ENCODE results near the gene TSPAN10. TPM values are rescaled to one million over a fixed set of nuclear protein-coding genes. Genes with fewer than 3 reads are reported as not detected.

Gene TSPAN10
- total RNA-seq, 1 donor from 2014 or later, result 0.26 TPM

DNA sequence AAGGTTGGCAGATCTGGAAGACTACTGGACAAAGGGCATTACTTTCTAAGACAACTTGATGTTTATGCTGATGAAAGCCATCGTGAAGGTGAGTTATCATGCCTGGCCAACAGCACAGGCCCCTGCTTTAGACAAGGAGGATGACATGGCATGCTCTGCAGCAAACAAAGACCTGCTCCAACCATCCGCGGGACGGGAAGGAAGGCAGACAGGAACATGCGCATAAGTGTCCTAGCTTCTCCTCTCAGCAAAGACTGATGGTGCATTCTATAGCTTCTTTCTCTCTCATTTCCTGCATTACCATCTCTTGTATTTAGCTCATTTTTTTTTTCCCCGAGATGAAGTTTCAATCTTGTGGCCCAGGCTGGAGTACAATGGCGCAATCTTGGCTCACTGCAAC lies 5.5 kb upstream of the TSPAN10 start:
- DNase-seq (ENCODE audit: low read depth, low spot score), result no peak

DNA sequence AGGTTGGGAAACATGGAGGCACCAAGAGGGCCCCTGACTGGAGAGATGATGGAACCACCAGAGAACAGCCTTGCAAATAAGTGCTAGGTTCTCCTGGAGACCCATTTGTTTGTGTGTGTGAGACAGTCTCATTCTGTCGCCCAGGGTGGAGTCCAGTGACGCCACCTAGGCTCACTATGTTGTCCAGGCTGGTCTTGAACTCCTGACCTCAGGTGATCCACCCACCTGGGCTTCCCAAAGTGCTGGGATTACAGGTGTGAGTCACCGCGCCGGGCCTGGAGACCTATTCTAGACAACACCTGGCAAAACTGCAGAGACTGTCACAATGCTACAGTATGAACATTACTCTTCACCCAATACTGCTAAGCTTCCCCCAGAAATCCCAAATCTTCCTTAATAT lies 1.6 kb upstream of the TSPAN10 start:
- DNase-seq (ENCODE audit: low read depth, low spot score), result no peak

DNA sequence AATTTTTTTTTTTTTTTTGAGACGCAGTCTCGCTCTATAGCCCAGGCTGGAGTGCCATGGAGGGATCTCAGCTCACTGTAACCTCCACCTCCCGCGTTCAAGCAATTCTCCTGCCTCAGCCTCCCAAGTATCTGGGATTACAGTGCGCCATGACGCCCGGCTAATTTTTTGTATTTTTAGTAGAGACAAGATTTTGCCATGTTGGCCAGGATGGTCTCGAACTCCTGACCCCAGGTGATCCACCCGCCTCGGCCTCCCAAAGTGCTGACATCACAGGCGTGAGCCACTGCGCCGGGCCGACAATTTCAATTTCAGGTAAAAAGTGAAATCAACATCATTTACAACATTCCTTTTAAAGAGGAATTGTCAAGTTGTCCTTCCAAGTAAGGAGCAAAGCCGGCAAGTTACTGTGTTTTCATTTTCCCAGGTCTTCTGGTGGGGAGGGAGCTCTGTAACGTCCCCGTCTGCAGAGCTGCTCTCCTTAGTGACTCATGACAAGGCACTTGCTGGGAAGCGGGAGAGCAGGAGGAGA lies 957 bp upstream of the TSPAN10 start:
- no peak for DNase-seq (ENCODE audit: low read depth, low spot score)

DNA sequence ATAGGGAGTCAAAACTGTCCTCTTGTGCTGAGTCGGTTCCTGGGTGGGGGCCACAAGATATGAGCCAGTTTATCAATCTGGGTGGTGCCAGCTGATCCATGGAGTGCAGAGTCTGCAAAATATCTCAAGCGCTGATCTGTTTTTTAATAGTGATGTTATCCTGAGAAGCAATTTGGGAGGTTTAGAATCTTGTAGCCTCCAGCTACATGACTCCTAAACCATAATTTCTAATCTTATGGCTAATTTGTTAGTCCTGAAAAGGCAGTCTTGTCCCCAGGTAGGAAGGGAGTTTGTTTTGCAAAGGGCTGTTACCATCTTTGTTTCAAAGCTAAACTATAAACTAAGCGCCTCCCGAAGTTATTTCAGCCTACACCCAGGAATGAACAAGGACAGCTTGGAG lies 1.7 kb downstream of the TSPAN10 start:
- DNase-seq (ENCODE audit: low read depth, low spot score), result no peak

DNA sequence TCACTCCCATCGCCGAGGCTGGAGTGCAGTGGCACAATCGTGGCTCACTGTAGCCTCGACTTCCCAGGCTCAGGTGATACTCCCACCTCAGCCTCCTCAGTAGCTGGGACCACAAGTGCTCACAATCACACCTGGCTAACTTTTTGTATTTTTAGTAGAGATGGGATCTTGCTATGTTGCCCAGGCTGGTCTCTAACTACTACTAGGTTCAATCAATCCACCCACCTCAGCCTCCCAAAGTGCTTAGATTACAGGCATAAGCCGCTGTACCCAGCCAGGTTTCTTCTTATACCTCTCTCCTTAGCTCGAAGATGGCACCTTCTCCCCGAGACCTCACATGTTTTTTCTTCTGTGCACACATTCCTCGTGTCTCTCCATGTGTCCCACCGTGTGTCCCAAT lies 3.0 kb downstream of the TSPAN10 start:
- DNase-seq (ENCODE audit: low read depth, low spot score), result no peak

DNA sequence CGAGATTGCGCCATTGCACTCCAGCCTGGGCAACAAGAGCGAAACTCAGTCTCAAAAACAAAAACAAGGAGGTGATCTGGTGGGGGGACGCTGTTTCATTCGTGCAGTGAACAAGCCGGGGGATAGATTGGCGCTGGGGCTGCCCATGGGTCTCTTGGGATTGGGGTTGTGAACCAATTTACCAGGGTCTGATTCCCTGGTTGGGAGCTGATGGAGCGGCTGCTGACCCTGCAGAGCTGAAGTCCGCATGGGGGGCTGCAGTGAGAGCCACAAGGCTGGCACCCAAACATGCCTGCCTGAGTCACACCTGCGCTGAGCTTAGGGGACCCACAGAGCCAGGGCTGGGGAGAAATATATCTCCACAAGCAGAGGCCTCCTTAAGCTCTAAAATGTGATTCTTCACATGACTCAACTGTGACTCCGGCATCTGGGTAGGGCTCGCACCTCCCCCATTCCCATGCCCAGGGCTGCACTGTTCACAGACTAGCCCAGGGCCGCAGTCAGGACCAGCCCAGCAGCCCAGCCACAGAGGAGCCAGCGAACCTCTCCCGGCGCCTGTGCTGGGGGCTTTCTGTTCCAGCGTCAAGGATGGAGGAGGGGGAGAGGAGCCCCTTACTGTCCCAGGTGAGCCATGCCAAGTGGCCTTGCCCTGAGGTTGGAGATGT lies 5.0 kb downstream of the TSPAN10 start:
- no peak for DNase-seq (ENCODE audit: low read depth, low spot score)

DNA sequence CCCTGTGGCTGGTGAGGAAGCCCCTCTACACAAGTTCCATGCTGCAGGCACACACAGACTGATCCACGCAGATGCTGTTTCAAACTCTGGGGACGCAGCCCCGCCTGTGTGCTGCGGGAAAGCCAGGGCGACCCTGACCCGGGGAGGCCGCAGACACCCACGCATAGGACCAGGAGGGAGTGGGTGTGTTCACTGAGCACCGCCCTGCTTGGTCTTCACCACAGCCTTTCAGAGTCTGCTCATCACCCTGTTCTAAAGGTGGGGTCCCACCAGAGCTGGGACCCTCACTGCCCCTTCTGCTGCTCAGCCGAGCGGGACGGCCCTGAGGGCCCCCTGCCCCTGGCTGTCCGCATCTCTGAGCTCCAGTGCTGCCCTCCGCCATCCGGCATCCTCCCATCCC lies 7.5 kb downstream of the TSPAN10 start:
- DNase-seq (ENCODE audit: low read depth, low spot score), result no peak

DNA sequence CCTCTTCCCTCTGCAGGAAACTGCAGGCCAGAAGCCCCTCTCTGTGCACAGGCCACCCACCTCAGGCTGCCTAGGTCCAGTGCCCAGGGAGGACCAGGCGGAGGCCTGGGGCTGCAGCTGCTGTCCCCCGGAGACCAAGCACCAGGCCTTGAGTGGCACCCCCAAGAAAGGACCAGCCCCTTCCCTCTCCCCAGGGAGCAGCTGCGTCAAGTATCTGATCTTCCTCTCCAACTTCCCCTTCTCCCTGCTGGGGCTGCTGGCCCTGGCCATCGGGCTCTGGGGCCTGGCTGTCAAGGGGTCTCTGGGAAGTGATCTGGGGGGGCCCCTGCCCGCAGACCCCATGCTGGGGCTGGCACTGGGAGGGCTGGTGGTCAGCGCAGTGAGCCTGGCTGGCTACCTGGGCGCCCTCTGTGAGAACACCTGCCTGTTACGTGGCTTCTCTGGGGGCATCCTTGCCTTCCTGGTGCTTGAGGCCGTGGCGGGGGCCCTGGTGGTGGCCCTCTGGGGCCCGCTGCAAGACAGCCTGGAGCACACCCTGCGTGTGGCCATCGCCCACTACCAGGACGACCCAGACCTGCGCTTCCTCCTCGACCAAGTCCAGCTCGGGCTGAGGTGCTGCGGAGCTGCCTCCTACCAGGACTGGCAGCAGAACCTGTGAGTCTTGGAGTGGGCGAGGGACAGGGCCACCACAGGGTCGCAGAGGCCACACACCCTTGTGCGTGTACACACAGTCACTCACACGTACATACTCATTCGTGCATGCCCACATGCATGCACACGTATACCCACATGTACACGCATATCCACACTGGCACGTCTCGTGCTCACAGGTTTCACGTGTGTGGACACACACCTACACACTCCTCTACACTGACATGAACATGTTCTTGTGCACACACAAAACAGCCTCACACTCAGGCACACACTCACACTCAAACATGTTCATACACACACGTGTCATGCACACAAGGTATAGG lies 8.3 kb downstream of the TSPAN10 start:
- DNase-seq (ENCODE audit: low read depth, low spot score), result no peak

DNA sequence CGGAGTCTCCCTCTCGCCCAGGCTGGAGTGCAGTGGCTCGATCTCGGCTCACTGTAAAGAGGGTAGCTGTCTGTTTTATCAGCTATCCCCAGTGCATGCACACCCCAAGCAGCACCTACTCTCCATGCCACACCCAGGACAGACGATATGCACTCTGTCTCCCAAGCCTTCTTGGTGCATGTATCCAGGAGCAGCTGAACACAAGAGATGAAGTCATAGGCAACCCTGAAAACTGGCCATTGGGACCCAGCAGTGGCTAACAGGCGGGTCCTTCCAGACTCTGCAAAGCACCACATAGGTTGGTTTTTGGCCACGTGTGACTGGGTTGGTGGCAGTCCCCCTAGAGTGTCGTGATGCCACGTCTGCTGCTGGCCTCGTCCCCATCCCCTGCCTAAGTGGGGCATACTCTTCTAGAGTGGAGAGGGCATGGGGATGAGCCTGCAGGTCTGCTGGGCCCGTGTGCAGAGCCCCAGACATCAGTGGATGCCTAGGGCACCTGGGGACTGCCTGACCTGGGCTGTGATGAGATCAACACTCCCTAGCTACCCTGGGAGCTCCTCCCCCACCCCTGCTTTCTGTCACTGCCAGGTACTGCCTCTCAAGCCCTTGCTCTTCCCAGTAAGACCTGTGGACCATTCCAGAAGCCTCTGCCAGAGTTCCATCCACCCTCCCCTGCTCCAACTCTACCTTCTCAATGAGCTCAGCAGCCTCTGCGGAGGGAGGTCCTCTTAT lies 10.0 kb downstream of the TSPAN10 start:
- DNase-seq (ENCODE audit: low read depth, low spot score), result no peak

DNA sequence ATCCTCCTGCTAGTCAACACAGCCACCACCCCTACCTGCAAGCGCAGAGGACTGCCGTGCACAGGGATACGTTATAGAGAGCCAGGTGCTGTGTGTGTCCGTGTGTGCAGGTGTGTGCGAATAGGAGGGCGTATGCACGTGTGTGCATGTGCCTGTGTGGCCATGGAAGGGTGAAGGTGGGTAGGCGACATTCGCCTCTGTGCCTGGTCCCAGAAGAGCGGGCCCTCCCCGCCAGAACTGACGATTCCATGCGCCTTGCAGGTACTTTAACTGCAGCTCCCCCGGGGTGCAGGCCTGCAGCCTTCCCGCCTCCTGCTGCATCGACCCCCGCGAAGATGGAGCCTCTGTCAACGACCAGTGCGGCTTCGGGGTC lies 10.6 kb downstream of the TSPAN10 start:
- DNase-seq (ENCODE audit: low read depth, low spot score), result no peak

DNA sequence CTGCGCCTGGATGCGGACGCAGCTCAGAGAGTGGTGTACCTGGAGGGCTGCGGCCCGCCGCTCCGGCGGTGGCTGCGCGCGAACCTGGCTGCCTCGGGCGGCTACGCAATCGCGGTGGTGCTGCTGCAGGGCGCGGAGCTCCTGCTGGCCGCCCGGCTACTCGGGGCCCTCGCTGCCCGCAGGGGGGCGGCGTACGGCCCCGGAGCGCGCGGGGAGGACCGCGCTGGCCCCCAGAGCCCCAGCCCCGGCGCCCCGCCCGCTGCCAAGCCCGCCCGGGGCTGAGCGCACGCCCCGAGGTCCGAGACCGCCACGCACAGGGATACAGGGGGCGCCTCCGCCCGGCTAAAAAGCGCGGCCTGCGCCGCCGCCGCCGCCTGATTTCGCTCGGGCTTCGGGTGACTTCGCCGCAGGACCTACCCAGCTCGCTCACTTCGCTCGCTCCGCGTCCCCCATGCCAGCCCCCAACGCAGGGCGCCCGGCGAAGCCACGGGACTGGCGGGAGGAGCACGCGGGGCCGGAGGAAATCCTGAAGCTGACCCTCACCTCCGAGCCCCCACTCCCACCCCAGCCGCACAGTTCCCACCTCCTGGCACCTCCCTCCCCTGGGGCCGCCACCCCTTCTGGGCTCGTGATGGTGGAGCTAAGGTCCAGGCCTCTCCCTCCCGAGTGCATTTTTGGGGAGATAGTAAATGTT lies 11.2 kb downstream of the TSPAN10 start:
- DNase-seq (ENCODE audit: low read depth, low spot score), result no peak

DNA sequence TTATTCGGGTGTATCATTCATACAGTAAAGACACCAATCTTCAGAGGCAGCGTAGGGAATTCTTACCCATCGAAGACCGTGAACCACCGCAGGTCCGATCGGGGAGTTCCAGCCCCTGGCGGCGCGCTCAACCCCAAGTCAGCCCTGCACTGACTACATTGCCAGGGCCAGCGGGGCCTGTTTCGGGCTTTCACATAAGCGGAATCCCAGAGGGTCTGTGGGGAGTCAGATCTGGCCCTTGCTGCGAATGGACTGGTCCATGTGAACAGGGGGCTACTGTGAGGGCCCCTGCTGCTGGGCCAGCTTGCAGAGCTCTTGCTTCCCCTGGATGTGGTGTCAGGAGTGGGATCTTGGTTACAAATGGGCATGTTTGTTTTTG lies 11.7 kb downstream of the TSPAN10 start:
- DNase-seq (ENCODE audit: low read depth, low spot score), result no peak

DNA sequence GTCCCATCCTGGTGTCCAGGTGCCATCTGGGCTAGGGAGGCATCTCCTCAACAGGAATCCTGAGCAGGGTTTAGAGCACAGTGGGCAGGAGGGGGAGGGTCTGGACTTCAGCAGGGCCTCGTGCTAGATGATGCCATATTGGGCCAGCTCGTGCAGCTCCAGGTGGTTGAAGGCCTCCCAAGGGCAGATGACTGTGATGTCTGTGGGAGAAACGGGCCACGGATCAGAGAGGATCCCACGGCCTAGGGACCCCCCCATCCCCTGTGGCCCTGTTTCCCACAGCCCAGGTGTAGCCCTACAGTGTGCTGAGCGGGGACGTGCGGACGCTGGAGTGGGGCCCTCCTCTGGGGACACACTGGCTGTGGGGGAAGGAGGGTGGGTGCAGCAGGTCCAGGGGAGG lies 14.0 kb downstream of the TSPAN10 start:
- DNase-seq (ENCODE audit: low read depth, low spot score), result no peak

DNA sequence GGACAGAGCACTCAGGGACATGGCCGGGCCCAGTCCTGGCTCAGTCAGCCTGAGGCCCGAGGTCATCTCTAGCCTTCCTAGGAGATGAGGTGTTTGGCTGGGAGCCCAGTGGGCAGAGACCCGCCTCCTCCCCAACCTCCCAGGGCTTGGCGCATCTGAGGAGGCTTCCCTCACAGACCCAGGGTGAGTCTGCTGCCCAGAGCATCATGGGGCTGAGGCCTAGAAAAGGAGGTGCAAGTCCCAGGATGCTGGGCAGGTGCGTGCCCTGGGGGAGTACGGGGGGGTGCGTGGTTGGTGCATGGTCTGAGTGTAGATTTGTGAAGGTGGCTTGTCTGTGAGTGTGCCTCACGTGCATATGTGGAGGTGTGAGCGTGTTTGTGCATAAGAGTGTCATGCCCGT lies 14.7 kb downstream of the TSPAN10 start:
- DNase-seq (ENCODE audit: low read depth, low spot score), result no peak

DNA sequence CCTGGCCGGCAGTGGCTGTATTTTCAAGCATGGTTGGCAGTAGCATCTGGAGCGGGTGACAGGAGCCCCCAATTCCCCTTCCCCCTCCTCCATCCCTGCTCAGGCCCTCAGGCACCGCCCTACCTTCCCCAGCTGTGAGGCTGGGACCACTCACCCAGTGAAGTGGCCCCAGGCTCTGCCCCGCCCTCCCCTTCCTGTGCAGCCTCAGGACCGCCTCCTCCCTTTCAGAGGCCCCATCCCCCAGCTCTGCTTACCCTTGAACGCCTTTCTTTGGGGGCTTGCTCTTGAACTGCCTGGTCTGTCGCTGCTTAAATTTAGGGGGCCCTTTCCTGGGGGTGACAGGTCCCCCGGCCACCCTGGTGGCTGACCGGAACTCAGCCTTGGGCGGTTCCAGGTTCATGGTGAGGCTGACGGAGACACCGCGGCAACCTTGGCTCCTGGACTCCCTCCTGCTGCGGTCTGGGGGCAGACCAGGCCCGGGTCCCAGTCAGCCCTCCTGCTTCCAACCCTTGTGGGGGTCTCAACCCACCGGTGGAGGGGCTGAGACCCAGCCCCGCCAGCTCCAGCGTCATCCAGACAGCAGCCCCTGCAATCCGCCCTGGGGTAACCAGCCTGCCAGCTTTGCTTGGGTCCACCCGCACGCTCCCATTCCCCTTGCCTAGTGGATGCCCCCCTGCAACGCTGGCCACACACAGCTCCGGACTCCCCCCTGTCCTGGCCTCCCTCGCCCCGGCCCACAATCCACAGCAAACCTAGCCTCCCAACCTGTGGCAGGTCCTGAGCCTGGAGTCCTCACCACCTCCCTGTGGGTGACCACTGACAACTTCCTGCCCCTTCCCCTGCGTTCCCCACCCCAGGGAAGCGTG lies 16.1 kb downstream of the TSPAN10 start:
- DNase-seq (ENCODE audit: low read depth, low spot score), result no peak

DNA sequence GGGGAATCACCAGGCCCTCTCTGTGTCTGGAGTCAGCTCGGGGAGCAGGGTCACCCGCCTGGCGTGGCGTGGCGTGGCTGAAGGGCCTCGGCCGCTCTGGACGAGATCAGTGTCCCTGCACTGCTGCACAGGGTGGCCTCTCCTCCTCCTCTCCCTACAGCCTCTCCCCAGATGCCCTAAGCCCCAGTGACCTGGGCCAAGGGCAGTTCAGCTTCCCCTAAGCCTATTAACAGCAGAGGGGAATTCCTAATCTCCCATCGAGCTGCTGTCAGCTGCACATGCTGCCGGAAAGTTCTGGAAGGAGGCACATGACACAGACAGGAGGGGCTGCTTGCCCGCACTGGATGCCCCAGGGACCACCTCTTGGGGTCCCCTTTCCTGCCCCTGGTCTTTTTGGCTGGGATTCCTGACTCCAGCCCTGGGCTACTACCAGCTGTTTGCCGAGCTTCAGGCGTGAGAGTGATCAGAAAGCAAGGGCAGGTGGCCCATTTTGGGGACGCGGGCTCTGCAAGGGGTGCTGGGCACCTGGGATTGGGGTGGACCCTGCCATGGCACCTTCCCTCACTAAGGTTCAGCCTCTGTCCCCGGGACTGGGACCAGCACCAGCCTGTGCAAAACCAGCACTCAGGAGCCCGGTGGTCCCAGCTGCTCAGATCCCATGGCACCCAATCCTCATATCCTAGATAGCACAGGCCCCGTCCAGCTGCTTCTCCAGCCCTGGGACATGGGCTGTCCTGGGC lies 18.6 kb downstream of the TSPAN10 start:
- no peak for DNase-seq (ENCODE audit: low read depth, low spot score)

DNA sequence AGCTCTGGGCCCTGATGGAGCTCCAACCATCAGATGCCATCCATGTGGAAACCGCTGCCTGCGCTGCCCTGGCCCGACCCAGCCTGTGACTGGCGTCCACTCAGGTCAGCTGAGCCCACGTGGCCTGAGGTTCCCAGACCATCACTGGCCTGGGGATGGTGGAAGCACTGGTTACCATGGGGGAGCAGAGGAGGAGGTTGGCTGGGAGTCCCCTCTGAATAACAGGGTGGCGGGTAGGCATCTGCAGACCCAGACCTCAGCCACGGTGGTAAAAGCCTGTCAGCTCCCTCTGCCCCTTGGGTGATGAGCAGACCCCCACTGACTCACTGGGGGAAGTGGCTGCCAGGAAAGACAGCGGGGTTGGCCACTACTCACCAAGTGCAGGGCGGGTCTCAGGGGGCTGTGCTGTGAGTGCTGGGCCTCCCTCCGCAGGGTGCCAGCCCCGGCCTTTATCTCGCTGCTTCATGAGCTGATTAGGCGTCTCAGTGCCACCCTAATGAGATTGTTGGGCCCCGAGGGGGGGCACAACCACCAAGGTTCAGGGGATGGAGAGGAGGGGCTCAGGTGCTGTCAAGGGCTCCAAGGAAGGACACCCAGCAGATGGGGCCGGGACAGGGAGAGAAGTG lies 19.2 kb downstream of the TSPAN10 start, which contains the start of gene PDE6G:
PDE6G (minus strand) TSS at position 425 of the 626 bp plus-strand sequence. CDS start 3,237 bp downstream, outside the sequence.
- DNase-seq (ENCODE audit: low read depth, low spot score), result no peak

DNA sequence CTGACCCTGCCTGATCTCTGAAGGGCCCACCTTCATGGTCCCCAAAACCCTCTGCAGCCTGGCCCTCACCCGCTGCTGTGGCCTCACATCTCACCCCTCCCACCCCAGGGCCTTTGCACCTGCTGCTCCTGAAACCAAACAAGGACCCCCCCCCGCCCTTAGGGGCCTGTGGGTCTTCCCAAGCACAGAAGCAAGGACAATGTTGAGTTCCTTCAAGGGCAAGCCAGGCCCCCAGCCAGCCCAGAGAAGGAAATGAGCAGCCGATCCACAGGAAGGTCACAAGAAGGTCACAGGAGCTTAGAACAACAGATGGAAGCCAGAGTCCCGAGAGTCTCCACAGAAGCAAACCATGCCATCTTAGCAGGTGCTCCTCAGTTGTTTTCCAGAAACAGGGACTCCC lies 19.8 kb downstream of the TSPAN10 start:
- no peak for DNase-seq (ENCODE audit: low read depth, low spot score)

DNA sequence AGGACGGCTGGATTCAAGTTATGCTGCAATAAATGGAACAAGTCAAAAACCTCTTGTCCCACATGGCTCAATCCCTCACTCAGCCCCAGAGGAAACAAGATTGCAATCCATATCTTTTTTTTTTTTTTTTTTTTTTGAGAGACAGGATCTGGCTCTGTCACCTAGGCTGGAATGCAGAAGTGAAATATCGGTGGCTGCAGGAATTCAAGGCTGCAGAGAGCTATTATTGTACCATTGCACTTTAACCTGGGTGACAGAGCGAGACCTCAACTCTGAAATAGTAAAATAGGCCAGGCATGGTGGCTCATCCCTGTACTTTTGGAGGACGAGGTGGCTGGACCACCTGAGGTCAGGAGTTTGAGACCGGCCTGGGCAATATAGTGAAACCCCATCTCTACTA lies 22.0 kb downstream of the TSPAN10 start:
- DNase-seq (ENCODE audit: low read depth, low spot score), result no peak
